SK-N-SH treated with all-trans-retinoic acid at 6 μM for 48 hours (cell line): ENCODE results near the gene RXRA.

Experiments
- ATAC-seq: fragments of 200-7000 bp; cut with Tn5 transposase; 3 replicates; pipeline ENCODE4 v1.9.1; 2020; ENCODE audit warnings: mild to moderate bottlenecking, moderate library complexity
- ARNTL ChIP-seq: fragments of 450-650 bp; formaldehyde crosslinking; IDR thresholded peaks from 2 replicates; pipeline ENCODE4 v1.5.0; 2020; ENCODE audit warnings: low read depth, mild to moderate bottlenecking, moderate library complexity, borderline replicate concordance
- BACH2 ChIP-seq: fragments of 250-450 bp; sonication (Bioruptor Pico); IDR thresholded peaks from 2 replicates; pipeline ENCODE4 v1.9.0; 2021; ENCODE audit warnings: mild to moderate bottlenecking, borderline replicate concordance
- CSDC2 ChIP-seq: fragments of 250-450 bp; sonication (Bioruptor Pico); IDR thresholded peaks from 2 replicates; pipeline ENCODE4 v1.5.0; 2020; ENCODE audit warnings: mild to moderate bottlenecking, moderate library complexity
- ESRRG ChIP-seq: fragments of 250-450 bp; sonication (Bioruptor Pico); IDR thresholded peaks from 2 replicates; pipeline ENCODE4 v1.6.1; 2021; ENCODE audit warnings: mild to moderate bottlenecking
- GLIS3 ChIP-seq: fragments of 250-450 bp; sonication (Bioruptor Pico); IDR thresholded peaks from 2 replicates; pipeline ENCODE4 v1.5.0; 2020; ENCODE audit warnings: mild to moderate bottlenecking, moderate library complexity
- ISL1 ChIP-seq: fragments of 250-450 bp; sonication (Bioruptor Pico); IDR thresholded peaks from 2 replicates; pipeline ENCODE4 v2.1.2; 2022; ENCODE audit warnings: mild to moderate bottlenecking, moderate library complexity
- OSR1 ChIP-seq: fragments of 250-450 bp; sonication (Bioruptor Pico); IDR thresholded peaks from 2 replicates; pipeline ENCODE4 v1.8.0; 2022; ENCODE audit warnings: moderate library complexity, mild to moderate bottlenecking, inconsistent platforms
- PPARA ChIP-seq: fragments of 250-450 bp; sonication (Bioruptor Pico); IDR thresholded peaks from 2 replicates; pipeline ENCODE4 v1.5.0; 2020; ENCODE audit warnings: mild to moderate bottlenecking, borderline replicate concordance
- RARB ChIP-seq: fragments of 250-450 bp; sonication (Bioruptor Pico); IDR thresholded peaks from 2 replicates; pipeline ENCODE4 v1.8.0; 2021; ENCODE audit warnings: mild to moderate bottlenecking, moderate library complexity
- SNAI2 ChIP-seq: fragments of 250-450 bp; sonication (Bioruptor Pico); IDR thresholded peaks from 2 replicates; pipeline ENCODE4 v1.5.0; 2020; ENCODE audit warnings: mild to moderate bottlenecking, moderate library complexity
- TOX ChIP-seq: fragments of 250-450 bp; sonication (Bioruptor Pico); IDR thresholded peaks from 2 replicates; pipeline ENCODE4 v1.8.0; 2021; ENCODE audit warnings: mild to moderate bottlenecking, moderate library complexity, borderline replicate concordance
- ZC3H10 ChIP-seq: fragments of 250-450 bp; sonication (Bioruptor Pico); IDR thresholded peaks from 2 replicates; pipeline ENCODE4 v1.5.1; 2021; ENCODE audit warnings: mild to moderate bottlenecking, moderate library complexity
- ZFP3 ChIP-seq: fragments of 250-450 bp; sonication (Bioruptor Pico); IDR thresholded peaks from 2 replicates; pipeline ENCODE4 v1.5.0; 2020; ENCODE audit warnings: mild to moderate bottlenecking, moderate library complexity
- ZFP30 ChIP-seq: fragments of 450-650 bp; formaldehyde crosslinking; IDR thresholded peaks from 2 replicates; pipeline ENCODE4 v1.5.0; 2022; ENCODE audit warnings: mild to moderate bottlenecking, moderate library complexity
- ZNF565 ChIP-seq: fragments of 450-650 bp; formaldehyde crosslinking; conservative IDR thresholded peaks from 2 replicates; pipeline ENCODE4 v1.5.0; 2020; ENCODE audit warnings: low read depth, mild to moderate bottlenecking, moderate library complexity
- ZNF70 ChIP-seq: fragments of 450-650 bp; formaldehyde crosslinking; IDR thresholded peaks from 2 replicates; pipeline ENCODE4 v1.5.0; 2020; ENCODE audit warnings: mild to moderate bottlenecking, moderate library complexity
- ZNF8 ChIP-seq: fragments of 450-650 bp; formaldehyde crosslinking; IDR thresholded peaks from 2 replicates; pipeline ENCODE4 v1.5.0; 2020; ENCODE audit warnings: mild to moderate bottlenecking, moderate library complexity
- TF ChIP-seq, protein P1 (sequence below): fragments of 250-450 bp; sonication (Bioruptor Pico); IDR thresholded peaks from 2 replicates; pipeline ENCODE4 v1.5.1; 2021; ENCODE audit warnings: mild to moderate bottlenecking, moderate library complexity
- TF ChIP-seq, protein P2 (sequence below): fragments of 250-450 bp; sonication (Bioruptor Pico); IDR thresholded peaks from 2 replicates; pipeline ENCODE4 v1.8.0; 2021; ENCODE audit warnings: low read depth, mild to moderate bottlenecking, moderate library complexity, borderline replicate concordance
- TF ChIP-seq, protein P3 (sequence below): fragments of 250-450 bp; sonication (Bioruptor Pico); IDR thresholded peaks from 2 replicates; pipeline ENCODE4 v1.8.0; 2020; ENCODE audit warnings: mild to moderate bottlenecking, moderate library complexity, borderline replicate concordance
- TF ChIP-seq, protein P4 (sequence below): fragments of 250-450 bp; sonication (Bioruptor Pico); IDR thresholded peaks from 2 replicates; pipeline ENCODE4 v1.5.1; 2020; ENCODE audit warnings: low read depth, mild to moderate bottlenecking, moderate library complexity

The RXRA gene

DNA sequence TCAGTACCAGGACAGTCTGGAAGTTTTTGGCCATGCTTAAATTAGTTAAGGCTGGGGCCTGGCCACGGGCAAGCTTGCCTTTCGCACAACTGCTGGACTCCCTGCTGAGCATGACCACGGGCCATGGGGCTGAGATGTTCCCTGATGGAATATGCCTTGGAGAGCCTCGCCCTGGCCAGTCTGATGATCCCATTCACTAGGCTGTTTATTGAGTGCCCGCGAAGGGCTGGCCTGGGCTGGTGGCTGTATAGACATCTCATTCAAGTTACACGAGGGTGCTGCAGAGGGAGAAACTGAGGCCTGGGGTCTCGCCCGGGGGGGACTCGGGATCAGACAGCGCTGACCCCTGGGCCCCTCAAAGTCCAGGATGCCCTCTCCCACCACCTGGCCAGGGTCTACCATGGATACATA, 7.8 kb upstream of the RXRA start:
- TF ChIP-seq, protein P1, sequence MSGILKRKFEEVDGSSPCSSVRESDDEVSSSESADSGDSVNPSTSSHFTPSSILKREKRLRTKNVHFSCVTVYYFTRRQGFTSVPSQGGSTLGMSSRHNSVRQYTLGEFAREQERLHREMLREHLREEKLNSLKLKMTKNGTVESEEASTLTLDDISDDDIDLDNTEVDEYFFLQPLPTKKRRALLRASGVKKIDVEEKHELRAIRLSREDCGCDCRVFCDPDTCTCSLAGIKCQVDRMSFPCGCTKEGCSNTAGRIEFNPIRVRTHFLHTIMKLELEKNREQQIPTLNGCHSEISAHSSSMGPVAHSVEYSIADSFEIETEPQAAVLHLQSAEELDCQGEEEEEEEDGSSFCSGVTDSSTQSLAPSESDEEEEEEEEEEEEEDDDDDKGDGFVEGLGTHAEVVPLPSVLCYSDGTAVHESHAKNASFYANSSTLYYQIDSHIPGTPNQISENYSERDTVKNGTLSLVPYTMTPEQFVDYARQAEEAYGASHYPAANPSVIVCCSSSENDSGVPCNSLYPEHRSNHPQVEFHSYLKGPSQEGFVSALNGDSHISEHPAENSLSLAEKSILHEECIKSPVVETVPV (CRISPR knock-in tag): no peak
- TF ChIP-seq PPARA (CRISPR knock-in tag): no peak
- no peak for TF ChIP-seq ZFP30 (CRISPR knock-in tag)
- TF ChIP-seq ARNTL (CRISPR knock-in tag): no peak
- TF ChIP-seq TOX (CRISPR knock-in tag): no peak
- no peak for TF ChIP-seq ZNF8 (CRISPR knock-in tag)
- TF ChIP-seq, all 23 proteins: peak for 0
- no peak for ATAC-seq

DNA sequence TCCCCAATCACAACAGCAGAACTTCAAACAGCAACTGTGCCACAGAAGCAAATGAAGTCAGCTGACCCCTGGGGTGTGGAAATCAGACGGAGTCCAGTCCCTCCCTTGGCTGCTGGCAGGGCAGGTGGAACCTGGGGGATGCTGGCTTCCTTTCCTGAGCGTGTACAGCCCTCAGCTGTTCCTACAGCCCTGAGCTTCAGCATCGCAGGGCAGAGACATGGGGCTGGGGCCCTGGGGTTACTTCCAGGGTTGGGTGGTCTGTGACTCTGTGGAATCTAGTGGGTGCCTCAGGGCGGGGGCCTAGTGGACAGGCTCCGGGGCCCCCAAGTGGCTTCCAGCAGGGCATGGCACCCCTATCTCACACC, 7.3 kb upstream of the RXRA start:
- no peak for ATAC-seq
- no peak for TF ChIP-seq PPARA (CRISPR knock-in tag)
- TF ChIP-seq, protein P1 (CRISPR knock-in tag): no peak
- TF ChIP-seq SNAI2 (CRISPR knock-in tag): no peak
- no peak for TF ChIP-seq CSDC2 (CRISPR knock-in tag)
- no peak for TF ChIP-seq TOX (CRISPR knock-in tag)
- no peak for TF ChIP-seq ZC3H10 (CRISPR knock-in tag)
- no peak for TF ChIP-seq RARB
- no peak for TF ChIP-seq OSR1
- no peak for TF ChIP-seq BACH2
- TF ChIP-seq, protein P2, sequence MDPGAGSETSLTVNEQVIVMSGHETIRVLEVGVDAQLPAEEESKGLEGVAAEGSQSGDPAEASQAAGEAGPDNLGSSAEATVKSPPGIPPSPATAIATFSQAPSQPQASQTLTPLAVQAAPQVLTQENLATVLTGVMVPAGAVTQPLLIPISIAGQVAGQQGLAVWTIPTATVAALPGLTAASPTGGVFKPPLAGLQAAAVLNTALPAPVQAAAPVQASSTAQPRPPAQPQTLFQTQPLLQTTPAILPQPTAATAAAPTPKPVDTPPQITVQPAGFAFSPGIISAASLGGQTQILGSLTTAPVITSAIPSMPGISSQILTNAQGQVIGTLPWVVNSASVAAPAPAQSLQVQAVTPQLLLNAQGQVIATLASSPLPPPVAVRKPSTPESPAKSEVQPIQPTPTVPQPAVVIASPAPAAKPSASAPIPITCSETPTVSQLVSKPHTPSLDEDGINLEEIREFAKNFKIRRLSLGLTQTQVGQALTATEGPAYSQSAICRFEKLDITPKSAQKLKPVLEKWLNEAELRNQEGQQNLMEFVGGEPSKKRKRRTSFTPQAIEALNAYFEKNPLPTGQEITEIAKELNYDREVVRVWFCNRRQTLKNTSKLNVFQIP: no peak
- TF ChIP-seq ESRRG (CRISPR knock-in tag): no peak
- TF ChIP-seq ZNF8 (CRISPR knock-in tag): no peak
- TF ChIP-seq ZNF70 (CRISPR knock-in tag): no peak
- TF ChIP-seq, protein P3, sequence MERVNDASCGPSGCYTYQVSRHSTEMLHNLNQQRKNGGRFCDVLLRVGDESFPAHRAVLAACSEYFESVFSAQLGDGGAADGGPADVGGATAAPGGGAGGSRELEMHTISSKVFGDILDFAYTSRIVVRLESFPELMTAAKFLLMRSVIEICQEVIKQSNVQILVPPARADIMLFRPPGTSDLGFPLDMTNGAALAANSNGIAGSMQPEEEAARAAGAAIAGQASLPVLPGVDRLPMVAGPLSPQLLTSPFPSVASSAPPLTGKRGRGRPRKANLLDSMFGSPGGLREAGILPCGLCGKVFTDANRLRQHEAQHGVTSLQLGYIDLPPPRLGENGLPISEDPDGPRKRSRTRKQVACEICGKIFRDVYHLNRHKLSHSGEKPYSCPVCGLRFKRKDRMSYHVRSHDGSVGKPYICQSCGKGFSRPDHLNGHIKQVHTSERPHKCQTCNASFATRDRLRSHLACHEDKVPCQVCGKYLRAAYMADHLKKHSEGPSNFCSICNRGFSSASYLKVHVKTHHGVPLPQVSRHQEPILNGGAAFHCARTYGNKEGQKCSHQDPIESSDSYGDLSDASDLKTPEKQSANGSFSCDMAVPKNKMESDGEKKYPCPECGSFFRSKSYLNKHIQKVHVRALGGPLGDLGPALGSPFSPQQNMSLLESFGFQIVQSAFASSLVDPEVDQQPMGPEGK: no peak
- TF ChIP-seq GLIS3: no peak
- no peak for TF ChIP-seq ISL1 (CRISPR knock-in tag)

DNA sequence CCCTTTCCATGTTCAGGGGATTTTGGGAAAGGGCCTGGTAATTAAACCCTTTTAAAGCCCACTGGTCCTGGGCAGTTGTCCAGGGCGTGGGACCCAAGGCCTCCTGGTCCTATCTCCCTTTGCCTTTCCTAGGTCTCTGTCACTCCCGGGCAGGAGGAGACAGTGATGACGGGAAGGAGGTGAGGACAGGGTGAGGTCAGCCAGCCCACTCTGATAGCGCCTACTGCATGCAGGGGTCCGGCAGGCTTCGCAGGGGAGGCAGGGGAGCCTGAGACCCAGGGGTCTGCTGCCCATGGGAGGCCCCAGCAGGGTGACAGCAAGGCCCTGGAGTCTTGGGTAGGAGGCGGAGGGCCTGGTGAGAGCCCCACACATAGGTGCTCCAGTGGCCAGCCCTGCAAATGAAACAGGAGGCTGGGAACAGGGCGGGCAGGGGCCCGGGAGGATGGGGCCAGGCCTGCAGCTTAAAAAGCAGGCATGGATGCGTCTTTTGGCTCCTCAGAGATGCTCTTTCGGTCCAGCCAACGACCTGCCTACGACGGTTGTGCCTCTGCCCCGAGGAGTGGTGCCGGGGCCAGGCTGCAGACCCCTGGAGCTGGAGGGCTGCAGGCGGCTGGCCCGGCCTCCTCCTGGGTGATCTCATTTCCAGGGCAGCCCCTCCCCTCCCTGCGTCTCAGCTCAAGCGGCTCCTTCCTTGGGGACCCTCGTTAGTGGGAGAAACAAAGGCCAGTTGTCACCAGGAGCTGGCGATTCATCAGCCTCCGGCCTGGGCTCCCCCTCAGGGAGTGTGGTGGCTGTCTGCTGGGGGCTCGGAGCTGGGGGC, 6.7 kb upstream of the RXRA start:
- ATAC-seq: no peak

More for the DNA sequence above, 6.7 kb upstream of the RXRA start:
- no peak for TF ChIP-seq ZNF70 (CRISPR knock-in tag)
- no peak for TF ChIP-seq GLIS3
- TF ChIP-seq ZFP3 (CRISPR knock-in tag): no peak
- no peak for TF ChIP-seq ZNF565
- TF ChIP-seq, protein P1 (CRISPR knock-in tag): no peak
- TF ChIP-seq, protein P4, sequence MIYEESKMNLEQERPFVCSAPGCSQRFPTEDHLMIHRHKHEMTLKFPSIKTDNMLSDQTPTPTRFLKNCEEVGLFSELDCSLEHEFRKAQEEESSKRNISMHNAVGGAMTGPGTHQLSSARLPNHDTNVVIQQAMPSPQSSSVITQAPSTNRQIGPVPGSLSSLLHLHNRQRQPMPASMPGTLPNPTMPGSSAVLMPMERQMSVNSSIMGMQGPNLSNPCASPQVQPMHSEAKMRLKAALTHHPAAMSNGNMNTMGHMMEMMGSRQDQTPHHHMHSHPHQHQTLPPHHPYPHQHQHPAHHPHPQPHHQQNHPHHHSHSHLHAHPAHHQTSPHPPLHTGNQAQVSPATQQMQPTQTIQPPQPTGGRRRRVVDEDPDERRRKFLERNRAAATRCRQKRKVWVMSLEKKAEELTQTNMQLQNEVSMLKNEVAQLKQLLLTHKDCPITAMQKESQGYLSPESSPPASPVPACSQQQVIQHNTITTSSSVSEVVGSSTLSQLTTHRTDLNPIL (CRISPR knock-in tag): no peak
- no peak for TF ChIP-seq RARB
- TF ChIP-seq PPARA (CRISPR knock-in tag): no peak
